ENCODE measurements around the gene SPOP. TPM values are rescaled to one million over a fixed set of nuclear protein-coding genes. Genes with fewer than 3 reads are reported as not detected.

Gene SPOP
- total RNA-seq, 1 donor from 2014 or later: 87.3 TPM

DNA sequence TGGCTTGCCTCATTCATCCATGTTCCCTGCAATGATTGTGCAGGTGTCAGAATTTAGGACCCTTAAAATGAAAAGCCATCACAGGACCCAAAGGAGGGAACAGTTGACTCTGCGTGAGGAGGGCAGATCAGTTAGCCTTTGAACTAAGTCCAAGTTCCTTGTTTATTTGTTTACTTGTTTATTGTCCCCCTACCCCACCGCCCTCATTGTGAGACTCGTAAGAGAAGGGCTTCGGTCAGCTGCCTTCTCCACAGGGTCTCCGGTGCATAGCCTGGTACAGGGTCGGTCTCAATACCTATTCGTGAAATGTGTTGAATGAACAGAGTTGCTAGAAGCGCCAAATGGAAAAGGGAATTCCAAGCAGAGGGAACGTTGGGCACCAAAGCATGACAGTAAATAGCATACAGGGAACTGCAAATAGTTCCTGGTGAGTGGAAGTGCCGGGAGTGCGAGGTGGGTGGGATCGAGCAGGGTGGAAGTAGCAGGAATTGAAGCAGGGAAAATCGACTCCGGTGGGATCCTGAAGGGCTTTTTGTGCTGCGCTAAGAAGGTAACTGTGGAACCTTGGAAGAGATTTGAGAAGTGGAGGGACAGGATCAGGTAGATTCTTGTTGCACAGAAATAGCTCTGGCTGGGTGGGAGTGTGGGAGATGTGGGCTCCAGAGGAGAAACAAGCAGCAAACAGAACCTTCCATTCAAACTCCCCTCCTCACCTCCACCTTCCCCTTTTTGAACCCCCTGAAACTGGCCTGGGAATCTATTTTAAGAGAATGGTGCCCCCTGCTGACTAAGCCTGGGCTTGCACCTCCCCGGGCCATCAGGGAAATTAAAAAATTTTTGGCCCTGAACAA is 17.2 kb upstream of the SPOP start:
- intact Hi-C loops (cut with DNase I): loop anchor here (5.0 to 10.0 kb wide), 2 partner anchors 123 to 150 kb away; partner anchors contain the start of gene TAC4
- H3K4me3 ChIP-seq: no peak overlapping the region
- H3K4me1 ChIP-seq: no peaks in the 10 kb centered on the region
- peak; percentile 73 for DNase-seq
- peaks cover 2% of the 10 kb centered on the region for H3K36me3 ChIP-seq
- TF ChIP-seq, protein P1, sequence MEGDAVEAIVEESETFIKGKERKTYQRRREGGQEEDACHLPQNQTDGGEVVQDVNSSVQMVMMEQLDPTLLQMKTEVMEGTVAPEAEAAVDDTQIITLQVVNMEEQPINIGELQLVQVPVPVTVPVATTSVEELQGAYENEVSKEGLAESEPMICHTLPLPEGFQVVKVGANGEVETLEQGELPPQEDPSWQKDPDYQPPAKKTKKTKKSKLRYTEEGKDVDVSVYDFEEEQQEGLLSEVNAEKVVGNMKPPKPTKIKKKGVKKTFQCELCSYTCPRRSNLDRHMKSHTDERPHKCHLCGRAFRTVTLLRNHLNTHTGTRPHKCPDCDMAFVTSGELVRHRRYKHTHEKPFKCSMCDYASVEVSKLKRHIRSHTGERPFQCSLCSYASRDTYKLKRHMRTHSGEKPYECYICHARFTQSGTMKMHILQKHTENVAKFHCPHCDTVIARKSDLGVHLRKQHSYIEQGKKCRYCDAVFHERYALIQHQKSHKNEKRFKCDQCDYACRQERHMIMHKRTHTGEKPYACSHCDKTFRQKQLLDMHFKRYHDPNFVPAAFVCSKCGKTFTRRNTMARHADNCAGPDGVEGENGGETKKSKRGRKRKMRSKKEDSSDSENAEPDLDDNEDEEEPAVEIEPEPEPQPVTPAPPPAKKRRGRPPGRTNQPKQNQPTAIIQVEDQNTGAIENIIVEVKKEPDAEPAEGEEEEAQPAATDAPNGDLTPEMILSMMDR (IDR thresholded peaks at IDR 0.05): peak; percentile 89
- no peak overlapping the region for H3K27ac ChIP-seq
- peak; percentile 75 for ATAC-seq
- H3K9me3 ChIP-seq: no peaks in the 10 kb centered on the region
- no peaks in the 10 kb centered on the region for H3K27me3 ChIP-seq

DNA sequence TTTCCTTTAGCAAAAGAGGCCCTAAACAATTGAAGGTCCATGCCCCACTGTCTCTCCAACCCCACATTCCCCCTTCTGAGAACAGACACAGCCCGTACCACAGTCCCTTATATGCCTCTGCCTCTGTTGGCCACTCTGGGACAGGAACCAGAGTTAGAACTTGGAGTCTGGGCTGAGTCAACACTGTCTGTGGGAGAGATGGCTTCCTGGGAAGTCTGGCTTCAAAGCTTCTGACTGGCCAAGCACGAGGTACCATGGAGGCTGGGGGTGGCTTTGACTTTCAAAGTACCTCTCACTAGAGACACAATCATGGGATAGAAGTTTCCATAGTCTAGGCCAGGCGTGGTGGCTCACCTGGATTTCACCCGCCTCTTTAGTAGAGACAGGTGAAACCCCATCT is 14.9 kb upstream of the SPOP start:
- Histone ChIP-seq H3K27me3 (no peaks in the 10 kb centered on the region), H3K4me3 (no peak overlapping the region), H3K4me1 (peaks cover 13% of the 10 kb centered on the region), H3K9me3 (no peaks in the 10 kb centered on the region), H3K36me3 (no peaks in the 10 kb centered on the region), H3K27ac (no peak overlapping the region)
- no peak for DNase-seq
- intact Hi-C loops (cut with DNase I): loop anchor here (10.0 kb wide), 1 partner anchor 152 kb away; the partner anchor contains the start of gene TAC4
- TF ChIP-seq, protein P1 (IDR thresholded peaks at IDR 0.05): no peak
- no peak for ATAC-seq

DNA sequence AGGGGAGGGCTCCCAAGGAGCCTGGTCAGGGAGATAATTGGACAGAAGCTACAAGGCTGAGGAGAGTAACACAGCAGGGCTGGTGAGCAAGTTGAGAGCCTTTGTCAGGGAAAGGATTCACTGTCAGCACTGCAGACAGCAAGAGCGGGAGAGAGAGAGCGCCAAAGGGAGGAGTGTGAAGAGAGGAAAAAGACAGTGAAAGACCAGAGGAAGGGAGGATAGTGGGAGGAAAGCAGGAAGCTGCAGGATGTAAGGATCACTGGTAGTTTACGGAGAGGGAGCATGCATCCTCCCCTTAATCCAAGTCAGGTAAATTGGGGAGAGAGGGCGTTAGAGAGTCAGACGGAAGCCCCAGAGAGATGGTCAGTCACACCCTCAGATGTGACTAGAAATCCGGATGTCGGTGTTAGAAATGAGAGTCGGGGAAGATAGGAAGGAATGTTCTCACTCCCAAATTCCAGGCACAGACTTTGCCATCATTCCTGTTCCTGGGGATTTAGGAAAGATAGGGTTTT is 13.8 kb upstream of the SPOP start:
- intact Hi-C loops (cut with DNase I): loop anchor here (10.0 kb wide), 1 partner anchor 153 kb away; the partner anchor contains the start of gene TAC4
- H3K4me1 ChIP-seq: peaks cover 18% of the 10 kb centered on the region

DNA sequence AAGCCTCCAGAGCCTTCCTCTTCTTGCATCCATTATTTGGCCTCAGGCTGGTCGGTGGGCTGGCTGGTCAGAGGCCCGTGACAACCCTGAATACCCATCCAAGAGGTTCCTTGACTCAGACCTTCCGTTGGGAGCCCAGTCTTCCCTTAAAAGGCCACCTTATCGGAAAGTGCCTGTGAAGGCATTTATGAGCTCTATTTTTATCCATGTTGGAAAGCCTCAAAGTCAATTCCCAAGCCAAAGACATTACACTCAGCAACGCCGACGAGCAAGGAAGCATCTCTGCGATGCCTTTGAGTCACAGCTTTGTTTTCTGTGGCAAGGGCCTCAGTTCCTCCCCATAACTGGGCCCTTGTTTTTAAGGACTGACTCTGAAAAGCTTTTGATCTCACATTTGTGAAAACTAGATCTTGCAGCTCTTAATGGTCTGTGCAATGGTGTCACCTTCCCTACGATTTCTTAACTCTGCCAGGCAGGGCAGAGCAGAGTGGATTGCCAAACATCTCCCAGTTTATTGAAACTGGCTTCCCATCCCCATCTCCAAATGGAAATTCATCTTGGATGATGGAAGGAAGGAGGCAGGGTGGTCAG is 13.3 kb upstream of the SPOP start:
- H3K9me3 ChIP-seq: no peaks in the 10 kb centered on the region
- H3K36me3 ChIP-seq: no peaks in the 10 kb centered on the region
- intact Hi-C loops (cut with DNase I): loop anchor here (10.0 kb wide), 1 partner anchor 154 kb away; the partner anchor contains the start of gene TAC4
- ATAC-seq (no peak), DNase-seq (no peak)
- peaks cover 18% of the 10 kb centered on the region for H3K4me1 ChIP-seq
- no peaks in the 10 kb centered on the region for H3K27me3 ChIP-seq
- H3K4me3 ChIP-seq: no peak overlapping the region
- TF ChIP-seq, protein P1 (IDR thresholded peaks at IDR 0.05): no peak
- peak overlapping the region; percentile 6 for H3K27ac ChIP-seq

More for the DNA sequence above, 13.8 kb upstream of the SPOP start:
- TF ChIP-seq, protein P1 (IDR thresholded peaks at IDR 0.05): no peak
- H3K27me3 ChIP-seq: no peaks in the 10 kb centered on the region
- no peaks in the 10 kb centered on the region for H3K36me3 ChIP-seq
- H3K4me3 ChIP-seq: no peak overlapping the region
- DNase-seq (no peak), ATAC-seq (no peak)
- peak overlapping the region; percentile 6 for H3K27ac ChIP-seq
- H3K9me3 ChIP-seq: no peaks in the 10 kb centered on the region

DNA sequence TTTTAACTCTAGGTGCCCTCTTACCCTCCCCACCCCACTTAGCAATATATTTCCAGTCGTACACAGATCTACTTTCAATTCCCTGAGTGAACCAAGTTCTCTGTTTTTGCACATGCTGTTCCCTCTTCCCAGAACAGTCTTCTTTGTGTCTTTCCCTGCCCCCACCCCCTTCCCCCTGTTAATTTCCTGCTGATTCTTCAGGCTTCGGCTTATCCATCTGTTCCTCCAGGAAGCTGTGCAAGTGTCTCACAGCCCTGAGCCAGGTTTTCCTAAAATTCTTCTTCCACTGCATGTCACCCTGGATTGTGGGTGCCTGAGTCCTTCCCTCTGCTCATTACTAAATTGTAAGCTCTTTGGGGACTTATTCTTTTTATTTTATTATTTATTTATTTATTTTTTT is 12.4 kb upstream of the SPOP start:
- TF ChIP-seq, protein P1 (IDR thresholded peaks at IDR 0.05): no peak
- Histone ChIP-seq H3K27ac (no peak overlapping the region), H3K36me3 (no peaks in the 10 kb centered on the region), H3K4me3 (no peak overlapping the region), H3K4me1 (peaks cover 18% of the 10 kb centered on the region), H3K9me3 (no peaks in the 10 kb centered on the region), H3K27me3 (no peaks in the 10 kb centered on the region)
- ATAC-seq: no peak
- intact Hi-C loops (cut with DNase I): loop anchor here (10.0 kb wide), 1 partner anchor 155 kb away; the partner anchor contains the start of gene TAC4
- no peak for DNase-seq
